Measurements from ENCODE around the gene IFITM2.

GRCh38 chr11:304915-305843 lies 2.4 kb upstream of the IFITM2 start:
- TF ChIP-seq POLR2A (IDR thresholded peaks at IDR 0.05): no peak
- no peak for TF ChIP-seq CTCF (IDR thresholded peaks at IDR 0.05)
